GM18520 (cell line): ENCODE results near the gene PCSK6.

Source experiments
- ATAC-seq: cut with Tn5 transposase; IDR thresholded peaks from one replicate; pipeline ENCODE4 v1.9.1; 2021; ENCODE audit not compliant: unreplicated experiment

The PCSK6 gene

DNA sequence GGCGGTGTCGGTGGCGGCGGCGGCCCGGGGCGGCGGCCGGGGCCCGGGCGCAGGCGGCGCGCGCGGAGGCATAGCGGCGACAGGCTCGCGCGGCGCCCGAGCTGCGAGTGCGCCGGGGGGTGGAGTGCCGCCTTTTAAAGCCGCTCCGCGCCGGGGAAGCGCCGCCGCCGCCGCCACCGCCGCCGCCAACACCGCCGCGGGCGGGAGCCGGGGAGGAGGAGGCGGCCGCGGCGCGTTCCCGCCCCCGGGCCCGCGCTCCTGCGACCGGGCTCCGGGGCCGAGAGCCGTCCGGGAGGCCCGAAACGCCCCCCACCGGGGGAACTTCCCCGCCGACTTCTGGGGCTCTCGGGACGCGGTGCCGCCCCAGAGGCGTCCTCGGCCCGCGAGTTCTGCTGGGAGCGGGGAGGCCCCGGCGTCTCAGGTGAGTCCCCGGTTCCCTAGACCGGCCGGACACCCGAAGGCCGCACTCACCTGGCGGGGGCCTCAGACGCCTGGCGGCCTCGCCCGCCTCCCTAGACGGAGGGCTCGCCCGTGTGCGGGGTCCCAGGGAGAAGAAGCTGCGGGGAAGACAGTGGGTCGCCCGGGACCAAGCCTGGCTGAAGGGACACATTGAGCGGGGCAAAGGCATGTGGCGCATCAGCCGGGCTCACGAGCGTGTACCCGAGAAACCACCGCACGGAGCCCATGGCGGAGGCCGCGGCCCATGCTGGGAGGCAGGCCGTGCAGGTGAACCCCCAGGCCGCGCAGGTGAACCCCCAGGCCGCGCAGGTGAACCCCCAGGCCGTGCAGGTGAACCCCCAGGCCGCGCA lies at the start of gene PCSK6:
PCSK6 (minus strand) TSS at position 109 of the 809 bp plus-strand sequence; CDS start at position 72, 37 bp downstream.
- ATAC-seq = no peak

DNA sequence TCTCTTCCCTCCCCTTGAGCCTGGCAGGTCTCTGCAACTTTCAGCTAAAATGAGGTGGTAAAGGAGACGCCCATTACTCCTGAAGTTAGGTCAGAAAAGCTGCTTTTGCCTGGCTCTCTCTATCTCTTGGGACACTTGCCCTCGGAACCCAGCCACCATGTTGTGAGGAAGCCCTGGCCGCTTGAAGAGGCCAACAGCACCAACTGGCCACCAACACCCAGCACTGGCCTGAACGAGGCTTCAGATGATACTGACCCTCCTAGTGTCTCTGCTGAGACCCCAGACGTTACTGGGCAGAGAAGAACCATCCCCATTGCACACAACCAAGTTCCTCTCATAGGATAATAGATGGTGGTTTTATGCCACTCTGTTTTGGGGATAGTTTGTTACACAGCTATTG lies 49.5 kb upstream of the PCSK6 start:
- ATAC-seq = no peak

DNA sequence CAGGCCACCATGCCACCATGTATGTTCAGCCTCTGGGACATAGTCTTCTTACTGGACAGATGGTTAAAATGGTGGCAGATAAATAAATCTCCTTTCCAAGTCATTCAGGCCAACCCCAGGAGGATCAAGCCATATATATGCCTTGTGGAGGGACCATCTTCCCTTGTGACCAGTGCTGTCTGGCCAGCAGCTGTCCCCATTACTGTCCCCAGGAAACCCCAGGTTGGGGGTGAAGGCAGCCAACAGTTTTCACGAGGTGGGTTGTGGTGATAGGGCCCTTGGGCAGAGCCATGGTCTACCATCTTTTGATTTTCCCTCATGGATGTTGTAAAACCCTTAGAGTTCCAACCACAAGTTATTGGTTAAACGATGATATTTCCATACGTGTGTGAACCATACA lies 48.7 kb upstream of the PCSK6 start:
- ATAC-seq = no peak

DNA sequence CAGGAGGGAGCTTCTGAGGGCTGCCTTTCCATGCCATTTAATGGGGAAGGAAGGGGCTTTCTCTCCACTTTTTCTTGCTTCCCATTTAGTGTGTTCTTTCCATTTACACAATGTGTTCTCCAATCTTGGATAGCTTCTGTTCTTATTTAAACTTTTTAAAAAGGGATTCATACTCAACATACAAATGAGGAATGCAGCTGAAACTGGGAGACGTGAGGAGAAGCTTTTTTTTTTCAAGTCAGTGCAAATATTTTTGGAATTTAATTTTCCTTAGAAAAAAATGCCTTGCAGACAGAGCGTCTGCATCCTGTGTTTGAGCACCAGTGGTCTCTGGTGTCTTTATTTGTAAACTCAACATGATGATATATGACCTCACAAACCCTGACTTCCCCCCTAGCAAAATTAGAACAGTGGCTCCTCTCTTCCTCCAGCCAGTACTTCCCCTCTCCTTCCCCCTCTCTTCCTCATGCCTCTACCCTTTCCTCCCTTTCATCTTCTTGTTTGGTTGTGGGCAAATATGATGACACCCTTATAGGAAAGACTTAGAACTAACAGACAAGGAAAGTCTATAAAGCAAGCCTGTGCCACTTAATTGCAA lies 48.1 kb upstream of the PCSK6 start:
- no peak for ATAC-seq

DNA sequence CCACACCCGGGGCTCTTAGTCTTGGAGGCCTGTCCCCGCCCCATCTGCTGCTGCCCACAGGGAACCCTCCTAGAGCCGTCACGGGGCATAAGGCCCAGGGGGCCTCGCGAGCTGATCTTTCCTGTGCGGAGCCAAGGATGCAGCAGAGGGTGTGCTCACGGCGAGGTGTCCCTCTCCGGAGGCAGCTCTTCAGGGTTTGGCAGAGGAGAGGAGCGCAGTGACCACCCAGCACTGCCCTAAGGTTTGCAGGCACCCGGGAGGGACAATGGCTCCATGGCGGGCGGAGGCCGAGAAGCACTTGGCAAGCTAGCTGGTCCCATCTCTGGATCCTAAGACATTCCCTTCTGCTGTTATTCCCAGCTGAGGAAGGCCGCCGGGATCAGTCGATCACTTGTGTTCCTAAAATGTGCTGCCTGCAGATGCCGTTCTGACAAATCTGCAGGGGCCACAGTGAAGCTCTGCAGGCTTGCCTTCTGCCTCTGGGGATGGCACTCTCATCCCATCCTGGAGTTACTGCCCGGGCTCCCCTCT lies 47.4 kb upstream of the PCSK6 start:
- no peak for ATAC-seq

DNA sequence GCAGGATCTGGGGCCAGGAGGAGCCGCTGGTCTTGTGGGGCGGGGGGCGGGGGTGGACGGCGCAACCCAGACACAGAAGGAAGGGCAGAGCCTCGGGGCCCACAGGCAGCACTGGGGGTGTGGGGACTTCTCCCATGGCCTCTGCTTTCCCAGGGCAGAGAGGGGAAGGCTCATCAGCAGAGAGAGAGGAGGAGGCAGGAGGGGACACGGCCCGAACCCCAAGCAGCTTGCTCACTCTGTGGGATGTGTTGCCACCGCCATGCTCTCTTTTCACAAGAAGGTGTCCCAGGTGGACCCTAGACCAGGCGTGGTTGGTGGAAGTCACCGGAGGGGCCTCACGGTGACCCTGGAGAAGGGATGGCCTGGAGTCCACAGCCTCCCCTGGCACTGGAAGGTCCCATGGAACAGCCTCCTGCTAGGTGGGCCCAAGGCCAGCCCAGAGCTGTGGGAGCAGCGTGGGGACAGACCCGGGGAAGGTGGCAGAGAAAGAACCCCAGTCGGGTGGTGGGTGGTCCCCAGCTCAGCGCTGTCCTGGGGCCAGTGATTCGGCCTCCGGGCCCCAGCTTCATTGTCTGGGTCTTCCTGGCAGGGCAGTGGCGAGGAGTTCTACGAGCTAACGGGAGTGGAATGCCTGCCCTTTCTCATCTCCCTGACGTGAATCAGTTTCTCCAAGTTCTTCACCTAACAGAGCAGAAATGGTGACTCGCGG lies 46.8 kb upstream of the PCSK6 start:
- no peak for ATAC-seq

DNA sequence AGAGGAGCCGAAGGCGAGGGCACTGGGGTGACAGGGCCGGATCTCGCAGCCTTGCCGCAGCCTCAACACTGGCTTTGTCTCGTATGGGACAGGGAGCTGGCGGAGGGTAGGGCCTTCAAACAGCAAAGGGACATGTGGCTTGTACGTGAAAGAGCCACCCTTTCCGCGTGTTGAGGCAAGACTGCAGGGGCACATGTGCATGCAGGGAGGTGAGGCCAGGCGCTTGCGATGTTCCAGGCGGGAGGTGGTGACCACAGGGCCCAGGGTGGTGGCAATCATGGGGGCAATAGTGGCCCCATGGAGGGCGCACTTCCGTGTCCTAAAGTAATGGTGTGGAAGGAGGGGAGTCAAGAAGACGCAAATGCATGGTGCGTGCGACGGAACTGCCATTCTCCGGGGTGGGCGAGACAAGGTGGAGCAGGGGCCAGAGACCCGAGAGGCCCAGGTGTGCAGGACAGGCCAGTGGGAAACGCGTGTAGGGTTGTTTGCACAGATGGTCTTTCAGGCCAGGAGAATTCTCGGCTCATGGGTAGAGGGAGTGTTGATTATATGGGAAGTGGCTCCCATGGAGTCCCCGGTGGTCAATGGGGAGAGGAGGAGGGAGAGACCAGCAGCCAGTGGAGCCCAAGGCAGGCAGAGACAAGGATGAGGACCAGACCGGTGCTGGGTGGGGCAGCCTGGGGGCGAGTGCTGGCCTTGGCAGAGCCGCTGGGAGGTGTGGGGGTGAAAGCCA lies 45.8 kb upstream of the PCSK6 start:
- no peak for ATAC-seq

DNA sequence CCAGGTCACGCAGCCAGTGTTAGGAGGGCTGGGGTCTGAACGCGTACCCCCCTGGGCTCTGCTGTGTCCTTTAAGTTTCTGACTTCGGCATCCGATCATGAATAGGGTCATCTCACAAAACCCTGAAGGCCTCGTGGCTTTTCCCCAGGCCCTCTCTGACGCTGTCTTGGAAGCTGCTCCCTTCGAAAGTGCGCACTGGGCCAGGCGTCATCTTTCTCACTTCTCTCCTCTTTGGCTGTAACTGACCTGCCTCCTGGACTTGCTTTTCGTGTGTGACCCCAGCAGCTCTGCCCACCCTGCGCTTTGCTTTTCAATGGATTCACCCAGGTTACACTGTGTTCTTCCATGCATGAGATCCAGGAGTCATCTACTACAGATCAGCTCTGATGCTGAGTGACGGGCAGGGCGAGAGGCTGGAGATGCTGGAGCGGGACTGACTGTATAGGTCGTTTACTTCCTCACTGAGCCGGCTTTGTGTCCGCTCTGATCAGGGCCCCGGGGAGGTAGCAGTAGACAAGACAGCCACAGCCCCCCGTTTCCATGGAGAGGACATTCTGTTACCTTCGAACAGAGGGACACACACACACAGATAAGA lies 45.0 kb upstream of the PCSK6 start:
- no peak for ATAC-seq

DNA sequence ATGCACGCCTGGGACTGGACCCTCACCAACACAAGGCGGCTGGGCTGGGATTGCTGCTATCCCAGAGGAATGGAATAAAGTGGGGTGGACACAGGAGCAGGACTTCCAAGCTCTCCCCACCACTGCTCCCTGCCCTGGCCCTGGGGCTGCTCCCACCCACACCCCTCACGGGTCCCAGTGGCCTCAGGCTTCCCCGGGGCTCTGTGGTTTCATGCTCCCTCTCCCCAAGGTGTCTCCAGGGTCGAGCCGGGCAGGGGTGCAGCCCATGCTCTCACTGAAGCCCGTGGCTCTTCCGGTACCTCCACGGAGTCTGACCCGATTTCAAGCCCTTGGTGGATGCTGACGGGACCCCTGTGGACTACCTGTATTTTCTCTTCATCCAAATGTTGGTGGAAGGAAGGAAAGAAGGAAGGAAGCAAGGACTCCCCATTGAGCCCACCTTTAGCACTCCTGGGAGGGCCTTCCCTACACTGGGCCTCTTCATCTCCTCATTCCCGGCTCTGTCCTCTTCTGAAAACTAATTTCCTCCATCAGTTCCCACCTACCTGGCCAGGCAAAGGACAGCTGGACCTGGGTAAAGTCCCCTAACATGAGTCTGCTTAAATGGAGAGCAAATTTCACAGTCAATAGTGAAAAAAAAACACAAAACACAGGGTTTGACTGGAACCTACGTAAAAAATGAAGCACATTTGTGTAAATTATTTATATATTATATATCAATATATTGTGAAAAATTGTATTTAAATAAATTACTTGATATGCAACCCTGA lies 44.0 kb upstream of the PCSK6 start:
- no peak for ATAC-seq

DNA sequence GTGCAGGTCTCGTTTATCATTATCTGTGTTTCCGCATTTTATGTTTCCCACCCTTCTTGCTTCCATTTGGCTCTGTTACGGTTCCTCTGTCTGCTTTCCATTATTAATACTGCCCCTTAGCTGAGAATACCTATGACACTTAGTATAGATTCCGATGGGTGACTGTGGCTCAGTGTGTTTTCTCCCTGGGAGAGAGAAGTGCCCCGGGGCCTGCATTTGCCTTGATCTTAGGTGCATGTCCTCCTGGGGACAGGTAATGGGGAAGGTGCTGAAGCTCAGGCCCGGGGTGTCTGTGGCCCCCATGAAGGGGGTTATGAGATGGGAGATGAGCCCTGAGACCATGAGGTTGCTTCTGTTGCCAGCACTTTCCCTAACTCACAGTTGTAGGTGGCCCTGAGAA lies 43.4 kb upstream of the PCSK6 start:
- ATAC-seq = no peak

DNA sequence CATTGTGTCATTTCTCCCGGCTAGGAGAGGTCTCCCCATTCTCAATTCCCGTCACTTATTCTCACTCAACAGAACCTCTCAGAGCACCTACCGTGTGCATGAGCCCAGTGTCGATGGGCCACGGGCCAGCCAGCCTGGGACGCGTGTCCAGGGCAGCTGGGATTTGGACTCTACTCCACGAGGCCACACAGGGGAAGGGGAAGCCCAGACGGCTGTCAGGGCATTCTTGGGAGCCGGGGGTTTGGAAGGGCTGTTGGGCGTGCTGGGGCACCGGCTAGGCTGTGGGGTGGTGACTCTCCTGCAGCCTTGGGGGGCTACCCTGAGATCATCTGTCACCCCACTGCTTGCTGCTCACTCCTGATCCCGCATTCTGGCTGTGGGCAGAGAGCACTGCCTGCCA lies 41.7 kb upstream of the PCSK6 start:
- ATAC-seq = no peak

DNA sequence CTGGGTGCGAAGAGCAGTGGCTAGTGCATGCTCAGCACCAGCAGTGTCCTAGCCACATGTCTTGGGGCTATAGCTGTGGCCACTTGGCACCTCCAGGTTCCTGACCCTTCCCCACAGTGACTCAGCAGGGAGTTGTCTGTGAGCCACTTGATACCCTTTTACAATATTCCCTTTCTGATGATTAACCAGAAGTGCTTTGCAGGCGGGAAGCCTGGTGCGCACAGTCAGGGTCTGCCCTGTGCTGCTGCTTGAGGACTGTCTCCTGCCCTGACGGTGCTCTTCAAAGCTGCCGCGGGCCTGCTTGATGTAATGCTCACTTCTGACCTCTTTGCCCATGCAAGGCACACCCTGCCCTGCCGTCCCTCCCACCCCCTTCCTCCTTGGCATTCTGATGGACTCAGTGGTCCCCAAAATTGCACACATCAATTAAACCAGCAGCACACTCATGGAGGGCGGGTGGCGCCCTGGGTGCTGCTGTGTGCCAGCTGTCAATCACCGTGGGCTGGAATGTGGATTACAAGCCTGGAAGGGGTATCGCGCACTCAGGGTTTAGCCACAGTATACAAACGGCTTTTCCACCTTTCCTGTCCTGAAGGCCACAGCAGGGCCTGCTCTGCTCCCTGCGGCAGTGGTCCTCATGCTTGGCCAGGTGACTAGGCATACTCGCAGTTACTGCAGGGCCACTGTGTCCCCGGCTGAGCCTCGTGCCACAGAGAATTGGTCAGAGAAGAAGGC lies 40.9 kb upstream of the PCSK6 start:
- no peak for ATAC-seq

DNA sequence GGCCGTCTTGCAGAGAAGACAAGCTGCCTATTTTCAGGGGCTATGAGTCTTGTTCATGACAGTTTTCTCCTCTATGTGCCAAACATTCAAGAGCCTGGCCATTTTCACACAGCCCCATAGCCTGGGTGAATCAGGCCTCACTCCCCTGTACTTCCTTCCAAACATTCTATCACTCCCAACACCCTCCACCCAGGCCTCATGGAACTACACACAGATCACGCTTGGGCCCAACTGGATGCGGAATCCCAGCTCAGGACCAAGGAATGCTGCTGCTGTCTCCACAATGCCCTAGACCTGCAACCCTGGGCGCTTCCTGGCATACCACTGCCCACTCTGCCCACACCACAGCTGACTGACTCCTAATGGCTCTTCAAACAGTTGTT lies 39.4 kb upstream of the PCSK6 start:
- no peak for ATAC-seq

DNA sequence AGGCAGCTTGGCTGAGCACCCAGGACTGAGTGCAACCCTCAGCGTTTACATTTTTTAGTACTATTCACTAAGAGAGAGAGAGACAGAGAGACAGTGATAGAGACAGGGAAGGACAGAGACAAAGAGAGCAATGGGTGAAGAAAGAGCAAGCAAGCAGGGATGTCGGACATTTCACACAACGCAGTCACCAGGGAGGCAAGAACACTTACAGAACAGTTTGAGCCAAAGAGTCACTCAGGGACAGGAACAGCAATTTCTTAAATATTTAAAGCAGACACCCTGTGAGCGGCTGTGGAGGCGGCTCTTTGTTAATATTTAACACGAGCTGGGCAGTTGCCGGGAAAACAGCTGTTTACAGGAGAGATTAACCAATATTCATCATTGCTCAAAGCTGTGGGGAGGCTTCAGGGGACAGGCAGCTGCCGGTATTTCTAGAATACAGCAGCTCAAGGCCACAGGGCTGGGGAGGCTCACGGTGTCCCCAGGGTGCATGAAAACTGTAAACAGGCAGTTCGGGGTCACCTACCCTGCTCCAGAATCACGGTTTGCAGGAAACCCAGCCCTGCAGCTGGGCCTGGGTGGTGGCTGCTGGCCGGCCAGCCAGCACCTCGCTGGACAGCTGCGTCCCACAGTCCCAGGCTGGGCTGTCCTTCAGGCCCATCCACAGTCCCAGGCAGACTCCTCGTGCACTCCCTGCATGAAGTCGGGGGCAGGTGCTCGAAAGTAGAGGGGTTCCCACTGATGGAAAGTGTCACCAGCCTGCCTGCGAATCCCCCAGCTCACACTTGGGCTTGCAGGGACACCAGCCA lies 38.8 kb upstream of the PCSK6 start:
- ATAC-seq = no peak

DNA sequence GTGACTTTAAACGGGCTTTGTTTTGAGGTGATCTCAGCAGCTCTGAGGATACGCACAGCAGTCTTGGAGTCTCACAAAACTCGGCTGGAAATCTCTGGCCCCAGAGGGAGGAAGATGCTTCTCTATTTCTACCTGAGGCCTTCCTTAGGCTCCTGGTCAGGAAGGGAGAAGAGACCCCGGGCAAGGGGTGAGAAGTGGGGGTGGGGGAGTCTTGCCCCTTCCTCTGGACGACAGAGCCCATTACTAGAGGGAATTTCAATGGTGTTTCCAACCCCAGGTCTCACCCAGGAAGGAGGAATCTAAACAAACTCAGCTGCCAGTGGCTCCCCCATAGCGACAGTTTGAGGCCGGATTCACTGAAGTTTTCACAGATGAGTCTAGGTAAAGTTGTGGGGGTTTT lies 37.4 kb upstream of the PCSK6 start:
- ATAC-seq = no peak

DNA sequence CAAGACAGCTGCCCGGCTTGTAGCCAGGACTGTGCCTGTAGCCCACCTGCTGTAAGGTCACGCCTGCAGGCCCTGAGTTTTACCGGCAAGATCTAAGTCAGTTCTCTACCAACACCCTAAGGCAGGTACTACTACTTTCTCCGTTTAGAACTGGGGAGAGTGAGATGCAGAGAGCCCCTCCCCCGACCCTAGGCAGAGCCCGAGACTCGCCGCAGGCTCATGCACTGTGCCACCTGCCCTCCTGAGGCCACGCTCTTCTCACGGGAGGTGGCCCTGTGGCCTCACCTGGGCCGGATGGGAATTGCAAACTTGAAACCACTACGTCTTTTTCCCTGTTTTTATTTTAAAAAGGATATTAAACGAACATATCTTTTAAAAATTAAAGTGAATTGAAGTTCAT lies 36.9 kb upstream of the PCSK6 start:
- no peak for ATAC-seq

DNA sequence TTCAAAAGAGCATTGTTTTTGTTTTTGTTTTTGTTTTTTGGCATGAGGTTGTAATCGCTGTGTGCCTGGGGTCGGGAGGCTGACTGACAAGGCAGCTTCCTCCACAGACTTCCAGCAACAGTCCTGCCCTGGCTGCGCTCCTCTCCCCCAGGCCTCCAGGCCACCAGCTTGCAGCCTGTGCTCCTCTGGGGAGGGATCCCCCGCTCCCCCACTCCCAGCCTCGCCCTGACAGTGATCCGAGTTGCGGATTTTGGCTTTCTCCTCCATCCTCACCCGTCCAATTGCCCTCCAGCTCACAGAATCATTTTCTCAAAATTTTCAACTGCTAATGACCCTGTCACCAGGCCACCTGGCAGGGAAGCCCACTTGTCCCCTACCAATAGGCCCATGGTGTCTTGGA lies 36.5 kb upstream of the PCSK6 start:
- ATAC-seq = no peak

DNA sequence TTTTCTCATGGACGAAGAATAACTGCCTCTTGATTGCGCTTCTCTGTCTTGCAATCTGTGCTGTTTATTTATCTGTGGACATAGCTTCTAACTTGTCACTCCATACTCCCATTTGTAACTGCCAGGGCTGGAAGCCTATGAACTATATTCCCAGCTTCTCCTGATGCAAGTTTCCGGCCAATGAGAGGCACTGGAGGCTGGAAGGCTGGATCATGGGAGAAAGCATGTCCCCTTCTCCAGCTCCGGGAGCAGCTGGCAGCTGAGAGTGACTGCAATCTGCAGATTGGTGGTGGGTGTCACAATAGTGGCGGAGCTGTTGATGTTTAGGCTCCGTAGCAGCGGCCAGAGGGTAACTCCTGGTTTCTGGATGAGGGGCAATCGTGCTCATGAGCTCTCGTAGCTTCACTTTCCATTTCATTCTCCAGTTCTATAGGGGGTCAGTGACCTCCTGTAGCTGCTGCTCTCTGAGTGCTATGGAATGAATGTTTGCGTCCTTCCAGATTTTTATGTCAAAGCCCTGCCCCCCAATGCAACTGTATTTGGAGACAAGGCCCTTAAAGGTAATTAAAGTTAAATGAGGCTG lies 35.7 kb upstream of the PCSK6 start:
- ATAC-seq = no peak
